Measurements from ENCODE around the gene SDCCAG8.
"Not testable (repeated sequence)": the region's sequence is repeated elsewhere in the genome, so short reads cannot be mapped to it uniquely, and the experiment has no call there.

SDCCAG8 gene

GRCh38 chr1:243335292-243335691 is 79.5 kb downstream of the SDCCAG8 start:
- DNase-seq (ENCODE audit: low read depth), result peak; percentile 31

- no peak for DNase-seq (ENCODE audit: low read depth)
Observed at GRCh38 chr1:243336163-243336562, 80.3 kb downstream of the SDCCAG8 start.

GRCh38 chr1:243338848-243339247 is 83.0 kb downstream of the SDCCAG8 start:
- not testable (repeated sequence) for DNase-seq (ENCODE audit: low read depth)

GRCh38 chr1:243341074-243341473 is 85.2 kb downstream of the SDCCAG8 start:
- peak; percentile 17 for DNase-seq (ENCODE audit: low read depth)

GRCh38 chr1:243343970-243344937 is 88.4 kb downstream of the SDCCAG8 start:
- peak; percentile 33 for DNase-seq (ENCODE audit: low read depth)

- peak; percentile 20 for DNase-seq (ENCODE audit: low read depth)
Observed at GRCh38 chr1:243345205-243345604, 89.4 kb downstream of the SDCCAG8 start.

GRCh38 chr1:243346016-243346415 is 90.2 kb downstream of the SDCCAG8 start:
- no peak for DNase-seq (ENCODE audit: low read depth)

GRCh38 chr1:243346468-243346867 is 90.6 kb downstream of the SDCCAG8 start:
- no peak for DNase-seq (ENCODE audit: low read depth)

GRCh38 chr1:243348331-243348730 is 92.5 kb downstream of the SDCCAG8 start:
- DNase-seq (ENCODE audit: low read depth), result no peak

GRCh38 chr1:243349128-243349527 is 93.3 kb downstream of the SDCCAG8 start:
- DNase-seq (ENCODE audit: low read depth), result no peak

- no peak for DNase-seq (ENCODE audit: low read depth)
Observed at GRCh38 chr1:243351337-243351736, 95.5 kb downstream of the SDCCAG8 start.

GRCh38 chr1:243354511-243355153 is 98.8 kb downstream of the SDCCAG8 start:
- DNase-seq (ENCODE audit: low read depth), result peak; percentile 58

GRCh38 chr1:243363832-243364231 is 108.0 kb downstream of the SDCCAG8 start:
- DNase-seq (ENCODE audit: low read depth), result no peak

GRCh38 chr1:243364330-243364729 is 108.5 kb downstream of the SDCCAG8 start:
- DNase-seq (ENCODE audit: low read depth), result no peak

GRCh38 chr1:243364866-243365265 is 109.0 kb downstream of the SDCCAG8 start:
- DNase-seq (ENCODE audit: low read depth), result no peak

- no peak for DNase-seq (ENCODE audit: low read depth)
Observed at GRCh38 chr1:243367314-243367713, 111.5 kb downstream of the SDCCAG8 start.

- DNase-seq (ENCODE audit: low read depth), result no peak
Observed at GRCh38 chr1:243374412-243374811, 118.6 kb downstream of the SDCCAG8 start.

- no peak for DNase-seq (ENCODE audit: low read depth)
Observed at GRCh38 chr1:243375596-243375995, 119.8 kb downstream of the SDCCAG8 start.

GRCh38 chr1:243378669-243379068 is 122.8 kb downstream of the SDCCAG8 start:
- no peak for DNase-seq (ENCODE audit: low read depth)

GRCh38 chr1:243379208-243379607 is 123.4 kb downstream of the SDCCAG8 start:
- no peak for DNase-seq (ENCODE audit: low read depth)

GRCh38 chr1:243379706-243380105 is 123.9 kb downstream of the SDCCAG8 start:
- DNase-seq (ENCODE audit: low read depth), result no peak

GRCh38 chr1:243388276-243388675 is 132.4 kb downstream of the SDCCAG8 start:
- no peak for DNase-seq (ENCODE audit: low read depth)

- peak; percentile 1 for DNase-seq (ENCODE audit: low read depth)
Observed at GRCh38 chr1:243390162-243390791, 134.4 kb downstream of the SDCCAG8 start.
